Measurements from ENCODE around the gene DDX6.
"Not testable (repeated sequence)": the region's sequence is repeated elsewhere in the genome, so short reads cannot be mapped to it uniquely, and the experiment has no call there.

DDX6 gene

GRCh38 chr11:118834427-118835028, 43.6 kb upstream of the DDX6 start:
- peaks cover 3% of the 10 kb centered on the region for H3F3A ChIP-seq (ENCODE audit: control insufficient read depth, insufficient read depth)
- H3K4me2 ChIP-seq (ENCODE audit: low read length), result no peak overlapping the region
- peaks cover 35% of the 10 kb centered on the region for H3K4me1 ChIP-seq (ENCODE audit: control insufficient read depth, low read length)
- no peaks in the 10 kb centered on the region for H3K9me2 ChIP-seq (replicated peaks; ENCODE audit: control insufficient read depth, low read length)
- no peak for TF ChIP-seq EZH2phosphoT487 (IDR thresholded peaks at IDR 0.05; ENCODE audit: borderline replicate concordance, low read length)
- TF ChIP-seq CTCF (IDR thresholded peaks at IDR 0.05; ENCODE audit: low read depth, low read length, poor library complexity, severe bottlenecking), result no peak
- no peaks in the 10 kb centered on the region for H3K27me3 ChIP-seq (ENCODE audit: control insufficient read depth, low read length)
- H3K27ac ChIP-seq (ENCODE audit: low read depth, low read length), result no peak overlapping the region
- H3K79me2 ChIP-seq (ENCODE audit: control insufficient read depth, low read length), result no peaks in the 10 kb centered on the region
- no peaks in the 10 kb centered on the region for H3K36me3 ChIP-seq (ENCODE audit: control insufficient read depth, low read length)
- no peaks in the 10 kb centered on the region for H3K9me3 ChIP-seq (ENCODE audit: control insufficient read depth, insufficient read depth, low read length)
- no peaks in the 10 kb centered on the region for H4K20me1 ChIP-seq (ENCODE audit: control insufficient read depth, insufficient read depth, low read depth, low read length)
- H3K4me3 ChIP-seq (ENCODE audit: low read length), result no peak overlapping the region

- Histone ChIP-seq H3K27me3 (ENCODE audit: control insufficient read depth, low read length) (no peaks in the 10 kb centered on the region), H3K4me3 (ENCODE audit: low read length) (no peak overlapping the region)
Observed at GRCh38 chr11:118827118-118827517, 36.2 kb upstream of the DDX6 start.

GRCh38 chr11:118822936-118823510, 32.1 kb upstream of the DDX6 start:
- H3K4me3 ChIP-seq (ENCODE audit: low read length); H3K36me3 ChIP-seq (ENCODE audit: control insufficient read depth, low read length); H3K27me3 ChIP-seq (ENCODE audit: control insufficient read depth, low read length); H3K9me2 ChIP-seq (replicated peaks; ENCODE audit: control insufficient read depth, low read length); H3K79me2 ChIP-seq (ENCODE audit: control insufficient read depth, low read length); H3K9me3 ChIP-seq (ENCODE audit: control insufficient read depth, insufficient read depth, low read length); H4K20me1 ChIP-seq (ENCODE audit: control insufficient read depth, insufficient read depth, low read depth, low read length): not testable (repeated sequence)
- H3K4me1 ChIP-seq (ENCODE audit: control insufficient read depth, low read length), result peaks cover 69% of the 10 kb centered on the region
- H3F3A ChIP-seq (ENCODE audit: control insufficient read depth, insufficient read depth), result peaks cover 46% of the 10 kb centered on the region
- peak overlapping the region; percentile 98 for H3K4me2 ChIP-seq (ENCODE audit: low read length)
- H3K27ac ChIP-seq (ENCODE audit: low read depth, low read length), result peak overlapping the region; percentile 98

More at GRCh38 chr11:118827118-118827517, 36.2 kb upstream of the DDX6 start:
- Histone ChIP-seq H3K9me3 (ENCODE audit: control insufficient read depth, insufficient read depth, low read length) (no peaks in the 10 kb centered on the region), H3F3A (ENCODE audit: control insufficient read depth, insufficient read depth) (peaks cover 18% of the 10 kb centered on the region), H3K9me2 (replicated peaks; ENCODE audit: control insufficient read depth, low read length) (no peaks in the 10 kb centered on the region), H3K36me3 (ENCODE audit: control insufficient read depth, low read length) (no peaks in the 10 kb centered on the region), H3K4me1 (ENCODE audit: control insufficient read depth, low read length) (peaks cover 48% of the 10 kb centered on the region), H3K79me2 (ENCODE audit: control insufficient read depth, low read length) (no peaks in the 10 kb centered on the region), H3K4me2 (ENCODE audit: low read length) (no peak overlapping the region), H3K27ac (ENCODE audit: low read depth, low read length) (no peak overlapping the region), H4K20me1 (ENCODE audit: control insufficient read depth, insufficient read depth, low read depth, low read length) (no peaks in the 10 kb centered on the region)
- TF ChIP-seq EZH2phosphoT487 (IDR thresholded peaks at IDR 0.05; ENCODE audit: borderline replicate concordance, low read length), result no peak
- no peak for TF ChIP-seq CTCF (IDR thresholded peaks at IDR 0.05; ENCODE audit: low read depth, low read length, poor library complexity, severe bottlenecking)
